SK-N-SH treated with all-trans-retinoic acid at 6 μM for 48 hours (cell line): ENCODE results near the gene AZIN2.

Experiments used
- ARNTL ChIP-seq: fragments of 450-650 bp; formaldehyde crosslinking; IDR thresholded peaks from 2 replicates; pipeline ENCODE4 v1.5.0; 2020; ENCODE audit warnings: low read depth, mild to moderate bottlenecking, moderate library complexity, borderline replicate concordance
- CSDC2 ChIP-seq: fragments of 250-450 bp; sonication (Bioruptor Pico); IDR thresholded peaks from 2 replicates; pipeline ENCODE4 v1.5.0; 2020; ENCODE audit warnings: mild to moderate bottlenecking, moderate library complexity
- ESRRG ChIP-seq: fragments of 250-450 bp; sonication (Bioruptor Pico); IDR thresholded peaks from 2 replicates; pipeline ENCODE4 v1.6.1; 2021; ENCODE audit warnings: mild to moderate bottlenecking
- GLIS3 ChIP-seq: fragments of 250-450 bp; sonication (Bioruptor Pico); IDR thresholded peaks from 2 replicates; pipeline ENCODE4 v1.5.0; 2020; ENCODE audit warnings: mild to moderate bottlenecking, moderate library complexity
- PATZ1 ChIP-seq: fragments of 250-450 bp; sonication (Bioruptor Pico); IDR thresholded peaks from 2 replicates; pipeline ENCODE4 v1.8.0; 2020; ENCODE audit warnings: mild to moderate bottlenecking, moderate library complexity, borderline replicate concordance
- POU6F1 ChIP-seq: fragments of 250-450 bp; sonication (Bioruptor Pico); IDR thresholded peaks from 2 replicates; pipeline ENCODE4 v1.8.0; 2021; ENCODE audit warnings: low read depth, mild to moderate bottlenecking, moderate library complexity, borderline replicate concordance
- RARB ChIP-seq: fragments of 250-450 bp; sonication (Bioruptor Pico); IDR thresholded peaks from 2 replicates; pipeline ENCODE4 v1.8.0; 2021; ENCODE audit warnings: mild to moderate bottlenecking, moderate library complexity
- TOX ChIP-seq: fragments of 250-450 bp; sonication (Bioruptor Pico); IDR thresholded peaks from 2 replicates; pipeline ENCODE4 v1.8.0; 2021; ENCODE audit warnings: mild to moderate bottlenecking, moderate library complexity, borderline replicate concordance
- ZNF565 ChIP-seq: fragments of 450-650 bp; formaldehyde crosslinking; conservative IDR thresholded peaks from 2 replicates; pipeline ENCODE4 v1.5.0; 2020; ENCODE audit warnings: low read depth, mild to moderate bottlenecking, moderate library complexity
- ZNF70 ChIP-seq: fragments of 450-650 bp; formaldehyde crosslinking; IDR thresholded peaks from 2 replicates; pipeline ENCODE4 v1.5.0; 2020; ENCODE audit warnings: mild to moderate bottlenecking, moderate library complexity

- TF ChIP-seq ARNTL (no peak), PATZ1 (CRISPR knock-in tag) (no peak), ESRRG (no peak), CSDC2 (CRISPR knock-in tag) (no peak), ZNF565 (CRISPR knock-in tag) (no peak), TOX (CRISPR knock-in tag) (no peak), GLIS3 (CRISPR knock-in tag) (no peak), ZNF70 (CRISPR knock-in tag) (no peak), RARB (CRISPR knock-in tag) (no peak), POU6F1 (CRISPR knock-in tag) (no peak)
Measured at GRCh38 chr1:33047839-33048305, 33.1 kb upstream of the AZIN2 start.
